Kidney epithelial cell (primary cell): ENCODE measurements around the gene UQCC5. TPM values are rescaled to one million over a fixed set of nuclear protein-coding genes. Genes with fewer than 3 reads are reported as not detected.

Source experiments
- DNase-seq: peaks from one replicate; pipeline ENCODE4 v3.0.0-alpha.2; 2010; ENCODE audit warnings: low read depth
- H3K27me3 ChIP-seq: 2 replicates; pipeline ENCODE4 v1.6.0; 2011; ENCODE audit warnings: low read length; ENCODE audit not compliant: control insufficient read depth, insufficient read depth
- H3K36me3 ChIP-seq: 2 replicates; pipeline ENCODE4 v1.5.1; 2011; ENCODE audit warnings: low read length; ENCODE audit not compliant: control insufficient read depth, insufficient read depth
- H3K4me3 ChIP-seq: 2 replicates; pipeline ENCODE4 v1.5.1; 2011; ENCODE audit warnings: low read depth, mild to moderate bottlenecking, control low read depth, low read length
- CTCF ChIP-seq: IDR thresholded peaks from 2 replicates; pipeline ENCODE4 v1.5.1; 2011; ENCODE audit warnings: mild to moderate bottlenecking, moderate library complexity, low read length, control low read depth, inconsistent platforms; ENCODE audit not compliant: insufficient read depth, poor library complexity, severe bottlenecking
- total RNA-seq: library from RNA; depleted of rRNA; stranded (reverse); fragments of >200 nt; gene quantifications from 2 replicates; pipeline ENCODE4 v1.2.3, GENCODE V29; 2015

UQCC5 gene
- total RNA-seq, 1 donor from 2014 or later: 97.6 TPM

GRCh38 chr3:52502808-52503350 lies 33.5 kb upstream of the UQCC5 start:
- no peaks in the 10 kb centered on the region for H3K36me3 ChIP-seq
- H3K27me3 ChIP-seq: no peaks in the 10 kb centered on the region
- TF ChIP-seq CTCF: no peak
- DNase-seq: no peak
- H3K4me3 ChIP-seq: no peak overlapping the region

GRCh38 chr3:52503788-52504424 lies 32.5 kb upstream of the UQCC5 start:
- Histone ChIP-seq H3K36me3 (no peaks in the 10 kb centered on the region), H3K27me3 (no peaks in the 10 kb centered on the region), H3K4me3 (no peak overlapping the region)
- DNase-seq: no peak
- TF ChIP-seq CTCF: no peak

GRCh38 chr3:52504977-52505376 lies 31.4 kb upstream of the UQCC5 start:
- Histone ChIP-seq H3K36me3 (no peaks in the 10 kb centered on the region), H3K4me3 (no peak overlapping the region), H3K27me3 (no peaks in the 10 kb centered on the region)
- TF ChIP-seq CTCF: no peak
- no peak for DNase-seq

- no peak for DNase-seq
- Histone ChIP-seq H3K36me3 (no peaks in the 10 kb centered on the region), H3K4me3 (no peak overlapping the region), H3K27me3 (no peaks in the 10 kb centered on the region)
- no peak for TF ChIP-seq CTCF
Observed at GRCh38 chr3:52506266-52506966, 30.0 kb upstream of the UQCC5 start.

GRCh38 chr3:52507359-52507758 lies 29.0 kb upstream of the UQCC5 start:
- peaks cover 7% of the 10 kb centered on the region for H3K27me3 ChIP-seq
- H3K4me3 ChIP-seq: no peak overlapping the region
- no peak for DNase-seq
- no peaks in the 10 kb centered on the region for H3K36me3 ChIP-seq
- TF ChIP-seq CTCF: no peak
